GM19035 (cell line): ENCODE results near the gene IL23R.

Experiments used
- ATAC-seq: cut with Tn5 transposase; IDR thresholded peaks from one replicate; pipeline ENCODE4 v1.9.1; 2021; ENCODE audit not compliant: unreplicated experiment

IL23R gene

GRCh38 chr1:67148516-67149178 is 17.6 kb upstream of the IL23R start:
- peak; percentile 9 for ATAC-seq

GRCh38 chr1:67149179-67149770 is 17.0 kb upstream of the IL23R start:
- ATAC-seq: peak; percentile 88

- ATAC-seq: no peak
These were observed 15.3 kb upstream of the IL23R start for GRCh38 chr1:67150931-67151330.

- no peak for ATAC-seq
These were observed 7.9 kb upstream of the IL23R start for GRCh38 chr1:67158401-67158800.

- no peak for ATAC-seq
These were observed 7.0 kb upstream of the IL23R start for GRCh38 chr1:67159233-67159632.

- ATAC-seq: no peak
These were observed 3.3 kb upstream of the IL23R start for GRCh38 chr1:67162954-67163353.

GRCh38 chr1:67165468-67166041 is 699 bp upstream of the IL23R start:
- ATAC-seq: no peak

GRCh38 chr1:67169496-67169895 is 3.2 kb downstream of the IL23R start:
- ATAC-seq: no peak

GRCh38 chr1:67169932-67170331 is 3.7 kb downstream of the IL23R start:
- ATAC-seq: no peak

- ATAC-seq: no peak
These were observed 4.7 kb downstream of the IL23R start for GRCh38 chr1:67170751-67171573.

- no peak for ATAC-seq
These were observed 5.3 kb downstream of the IL23R start for GRCh38 chr1:67171574-67171955.

GRCh38 chr1:67171978-67172377 is 5.7 kb downstream of the IL23R start:
- no peak for ATAC-seq

- ATAC-seq: no peak
These were observed 7.7 kb downstream of the IL23R start for GRCh38 chr1:67173988-67174387.

- no peak for ATAC-seq
These were observed 8.5 kb downstream of the IL23R start for GRCh38 chr1:67174716-67175284.

GRCh38 chr1:67175530-67176087 is 9.4 kb downstream of the IL23R start:
- no peak for ATAC-seq

- no peak for ATAC-seq
These were observed 18.7 kb downstream of the IL23R start for GRCh38 chr1:67184838-67185421.

- no peak for ATAC-seq
These were observed 21.9 kb downstream of the IL23R start for GRCh38 chr1:67188137-67188536.

GRCh38 chr1:67189953-67190352 is 23.7 kb downstream of the IL23R start:
- no peak for ATAC-seq

- ATAC-seq: no peak
These were observed 24.2 kb downstream of the IL23R start for GRCh38 chr1:67190410-67190809.

GRCh38 chr1:67190942-67191341 is 24.7 kb downstream of the IL23R start:
- no peak for ATAC-seq
